ENCODE measurements around the gene RBM11. TPM values are rescaled to one million over a fixed set of nuclear protein-coding genes. Genes with fewer than 3 reads are reported as not detected.
"Not testable (repeated sequence)": the region's sequence is repeated elsewhere in the genome, so short reads cannot be mapped to it uniquely, and the experiment has no call there.

Gene RBM11
- 1 to 10 TPM in 3 of 4 donors, not detected in 1; 7.0 to 8.2 (median 8.1) TPM for total RNA-seq

GRCh38 chr21:14215971-14216641 is at the start of gene RBM11:
TSS of gene RBM11 (plus strand) at chr21:14216157. CDS start at chr21:14216187, 30 bp downstream.
- intact Hi-C loops (cut with DNase I; ENCODE audit: low total_unique reads): no loop called here
- TF ChIP-seq CTCF (IDR thresholded peaks at IDR 0.05) (no peak), POLR2A (IDR thresholded peaks at IDR 0.05) (peak in 1 of 2 donors; percentile 27)
- H3K27me3 ChIP-seq: no peaks in the 10 kb centered on the region

GRCh38 chr21:14166463-14167223 is 49.3 kb upstream of the RBM11 start:
- H3K9me3 ChIP-seq; intact Hi-C loops (cut with DNase I; ENCODE audit: low total_unique reads); H3K27me3 ChIP-seq; H3K36me3 ChIP-seq; H3K4me3 ChIP-seq; H3K27ac ChIP-seq; DNase-seq; H3K4me1 ChIP-seq: not testable (repeated sequence)

More at GRCh38 chr21:14215971-14216641, at the start of gene RBM11:
- Histone ChIP-seq H3K4me3 (peak within 1 kb of the TSS; percentile 44 to 62), H3K9me3 (no peaks in the 10 kb centered on the region), H3K4me1 (no peaks in the 10 kb centered on the region), H3K36me3 (no peaks in the 10 kb centered on the region), H3K27ac (peak within 1 kb of the TSS in 1 of 2 donors; percentile 42)
- DNase-seq: peak; percentile 75

GRCh38 chr21:14206222-14206621 is 9.7 kb upstream of the RBM11 start:
- Histone ChIP-seq H3K27me3 (no peaks in the 10 kb centered on the region), H3K4me1 (no peaks in the 10 kb centered on the region), H3K4me3 (no peak overlapping the region), H3K27ac (no peak overlapping the region), H3K9me3 (no peaks in the 10 kb centered on the region), H3K36me3 (no peaks in the 10 kb centered on the region)
- intact Hi-C loops (cut with DNase I; ENCODE audit: low total_unique reads): no loop called here
- DNase-seq: no peak
- TF ChIP-seq CTCF (IDR thresholded peaks at IDR 0.05) (no peak), POLR2A (IDR thresholded peaks at IDR 0.05) (no peak)

- no peak for DNase-seq
- Histone ChIP-seq H3K9me3 (no peaks in the 10 kb centered on the region), H3K4me1 (no peaks in the 10 kb centered on the region), H3K4me3 (no peak within 1 kb of the TSS), H3K27ac (no peak within 1 kb of the TSS), H3K27me3 (no peaks in the 10 kb centered on the region), H3K36me3 (no peaks in the 10 kb centered on the region)
- intact Hi-C loops (cut with DNase I; ENCODE audit: low total_unique reads): no loop called here
- no peak for TF ChIP-seq CTCF (IDR thresholded peaks at IDR 0.05)
- no peak for TF ChIP-seq POLR2A (IDR thresholded peaks at IDR 0.05)
Observed at GRCh38 chr21:14210738-14211137, 5.2 kb upstream of the RBM11 start, which contains the start of gene LIPI. TSS of gene LIPI (minus strand) at chr21:14210955. CDS start at chr21:14210845, 110 bp downstream.

GRCh38 chr21:14213164-14213563 is 2.8 kb upstream of the RBM11 start:
- H3K27me3 ChIP-seq: no peaks in the 10 kb centered on the region
- H3K36me3 ChIP-seq: no peaks in the 10 kb centered on the region
- H3K9me3 ChIP-seq: no peaks in the 10 kb centered on the region
- TF ChIP-seq POLR2A (IDR thresholded peaks at IDR 0.05): no peak
- TF ChIP-seq CTCF (IDR thresholded peaks at IDR 0.05): no peak
- intact Hi-C loops (cut with DNase I; ENCODE audit: low total_unique reads): no loop called here
- H3K4me1 ChIP-seq: no peaks in the 10 kb centered on the region
- no peak overlapping the region for H3K27ac ChIP-seq
- no peak overlapping the region for H3K4me3 ChIP-seq
- DNase-seq: no peak
